RPMI7951 (cell line): Measurements from ENCODE around the gene BAHCC1. TPM values are rescaled to one million over a fixed set of nuclear protein-coding genes. Genes with fewer than 3 reads are reported as not detected.

Experiments
- DNase-seq: peaks from one replicate; pipeline ENCODE4 v3.0.0-alpha.2; 2012; ENCODE audit warnings: low read depth
- total RNA-seq: library from RNA; depleted of rRNA; stranded (reverse); fragments of >200 nt; shearing (Covaris generic); gene quantifications from 2 replicates; pipeline ENCODE4 v1.2.3, GENCODE V29; 2014

The BAHCC1 gene
- total RNA-seq, 1 experiment from 2014 or later = 0.36 TPM

DNA sequence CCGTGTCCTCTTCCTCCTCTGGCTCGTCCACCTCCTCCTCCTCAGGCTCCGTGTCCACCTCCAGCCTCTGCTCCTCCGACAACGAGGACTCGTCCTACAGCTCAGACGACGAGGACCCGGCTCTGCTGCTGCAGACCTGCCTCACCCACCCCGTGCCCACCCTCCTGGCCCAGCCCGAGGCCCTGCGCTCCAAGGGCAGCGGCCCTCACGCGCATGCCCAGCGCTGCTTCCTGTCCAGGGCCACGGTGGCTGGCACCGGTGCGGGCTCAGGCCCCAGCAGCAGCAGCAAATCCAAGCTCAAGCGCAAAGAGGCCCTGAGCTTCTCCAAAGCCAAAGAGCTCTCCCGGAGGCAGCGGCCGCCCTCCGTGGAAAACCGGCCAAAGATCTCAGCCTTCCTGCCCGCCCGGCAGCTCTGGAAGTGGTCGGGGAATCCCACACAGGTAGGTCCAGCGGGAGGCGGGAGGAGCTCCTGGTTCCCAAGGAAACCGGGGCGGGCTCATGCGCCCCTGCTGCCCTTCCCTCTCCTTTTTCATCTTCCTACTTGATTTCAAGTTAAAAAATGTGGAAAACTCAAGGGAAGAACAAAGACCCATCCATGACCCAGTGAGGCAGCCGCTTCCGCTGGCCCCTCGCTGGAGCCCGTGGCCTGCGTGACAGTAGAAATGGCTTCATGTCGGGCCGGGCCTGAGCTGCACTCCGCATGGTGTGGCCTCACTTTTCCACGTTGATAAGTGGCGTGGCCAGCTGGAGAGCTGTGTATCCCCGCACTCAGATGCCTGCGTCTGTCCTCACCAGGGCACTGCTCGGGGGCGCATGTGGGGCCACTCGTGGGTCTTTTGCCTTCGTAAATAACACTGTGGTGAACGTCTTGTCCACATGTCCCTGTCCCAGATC lies 66.6 kb downstream of the BAHCC1 start:
- no peak for DNase-seq

DNA sequence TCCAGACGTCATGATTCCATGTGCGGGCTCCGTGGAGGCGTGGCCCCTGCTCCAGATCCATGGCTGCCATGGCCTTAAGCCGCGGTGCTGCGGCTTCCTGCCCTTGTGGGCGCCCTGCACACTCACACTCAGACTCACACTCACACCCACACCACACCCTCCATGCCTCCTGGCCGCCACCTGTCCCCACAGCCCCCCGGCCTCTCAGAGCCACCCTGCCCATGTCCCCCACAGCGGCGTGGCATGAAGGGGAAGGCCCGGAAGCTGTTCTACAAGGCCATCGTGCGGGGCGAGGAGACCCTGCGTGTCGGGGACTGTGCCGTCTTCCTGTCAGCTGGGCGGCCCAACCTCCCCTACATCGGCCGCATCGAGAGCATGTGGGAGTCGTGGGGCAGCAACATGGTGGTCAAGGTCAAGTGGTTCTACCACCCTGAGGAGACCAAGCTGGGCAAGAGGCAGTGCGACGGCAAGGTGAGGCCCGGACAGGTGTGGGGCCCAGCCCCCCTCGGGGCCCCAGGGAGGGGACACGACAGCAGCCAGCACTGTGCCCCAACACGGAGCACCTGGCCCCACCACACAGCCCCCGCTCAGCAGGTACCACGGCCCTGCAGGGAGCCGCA lies 67.4 kb downstream of the BAHCC1 start:
- no peak for DNase-seq

DNA sequence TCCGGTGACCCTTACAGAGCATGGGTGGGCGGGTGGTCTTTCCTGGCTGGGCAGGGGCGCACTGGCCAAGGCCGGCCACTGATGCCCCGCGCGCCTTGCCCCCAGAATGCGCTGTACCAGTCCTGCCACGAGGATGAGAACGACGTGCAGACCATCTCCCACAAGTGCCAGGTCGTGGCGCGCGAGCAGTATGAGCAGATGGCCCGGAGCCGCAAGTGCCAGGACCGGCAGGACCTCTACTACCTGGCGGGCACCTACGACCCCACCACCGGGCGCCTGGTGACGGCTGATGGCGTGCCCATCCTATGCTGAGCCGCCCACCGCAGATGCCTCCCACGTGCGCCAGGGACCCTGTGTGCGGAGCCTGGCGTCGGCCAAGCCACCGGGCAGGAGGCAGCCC lies 68.2 kb downstream of the BAHCC1 start:
- DNase-seq = no peak

DNA sequence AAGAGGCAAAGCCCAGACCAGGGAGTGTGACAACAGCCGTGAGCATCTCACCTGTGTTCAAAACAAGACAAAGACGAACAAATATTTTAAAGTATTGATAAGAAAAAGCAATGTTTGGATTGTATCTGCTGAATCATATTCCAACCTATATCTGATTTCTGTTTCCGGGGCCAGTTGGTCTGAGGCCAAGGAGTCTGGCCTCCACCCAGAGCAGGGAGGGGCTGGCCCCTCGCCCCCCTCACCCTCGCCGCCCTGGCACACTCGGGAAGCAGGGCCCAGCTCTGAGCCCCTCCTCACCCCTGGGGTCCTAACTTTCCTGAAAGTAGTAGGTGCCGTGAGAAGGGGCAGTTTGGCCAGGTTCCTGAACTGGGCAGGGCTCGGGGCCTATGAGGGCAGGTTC lies 69.3 kb downstream of the BAHCC1 start:
- no peak for DNase-seq

DNA sequence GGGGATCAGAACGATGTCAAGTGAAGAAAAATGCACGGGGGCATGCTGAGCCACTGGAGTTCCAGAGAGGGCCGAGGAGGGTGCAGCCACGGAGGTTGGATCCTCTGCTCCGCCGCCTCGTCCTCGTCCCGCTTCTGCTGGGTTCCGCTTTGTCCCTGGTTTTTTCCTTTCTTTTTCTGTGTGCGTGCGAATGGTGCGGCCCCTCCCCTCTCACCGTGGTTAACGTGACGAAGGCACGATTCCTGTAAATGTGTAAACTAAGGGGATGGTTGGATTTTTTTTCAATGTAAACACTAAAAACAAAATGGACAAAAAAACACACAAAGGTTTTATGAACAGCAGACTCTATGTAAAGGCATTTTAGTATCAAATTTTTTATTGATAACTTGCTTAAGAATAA lies 70.7 kb downstream of the BAHCC1 start:
- DNase-seq = no peak

DNA sequence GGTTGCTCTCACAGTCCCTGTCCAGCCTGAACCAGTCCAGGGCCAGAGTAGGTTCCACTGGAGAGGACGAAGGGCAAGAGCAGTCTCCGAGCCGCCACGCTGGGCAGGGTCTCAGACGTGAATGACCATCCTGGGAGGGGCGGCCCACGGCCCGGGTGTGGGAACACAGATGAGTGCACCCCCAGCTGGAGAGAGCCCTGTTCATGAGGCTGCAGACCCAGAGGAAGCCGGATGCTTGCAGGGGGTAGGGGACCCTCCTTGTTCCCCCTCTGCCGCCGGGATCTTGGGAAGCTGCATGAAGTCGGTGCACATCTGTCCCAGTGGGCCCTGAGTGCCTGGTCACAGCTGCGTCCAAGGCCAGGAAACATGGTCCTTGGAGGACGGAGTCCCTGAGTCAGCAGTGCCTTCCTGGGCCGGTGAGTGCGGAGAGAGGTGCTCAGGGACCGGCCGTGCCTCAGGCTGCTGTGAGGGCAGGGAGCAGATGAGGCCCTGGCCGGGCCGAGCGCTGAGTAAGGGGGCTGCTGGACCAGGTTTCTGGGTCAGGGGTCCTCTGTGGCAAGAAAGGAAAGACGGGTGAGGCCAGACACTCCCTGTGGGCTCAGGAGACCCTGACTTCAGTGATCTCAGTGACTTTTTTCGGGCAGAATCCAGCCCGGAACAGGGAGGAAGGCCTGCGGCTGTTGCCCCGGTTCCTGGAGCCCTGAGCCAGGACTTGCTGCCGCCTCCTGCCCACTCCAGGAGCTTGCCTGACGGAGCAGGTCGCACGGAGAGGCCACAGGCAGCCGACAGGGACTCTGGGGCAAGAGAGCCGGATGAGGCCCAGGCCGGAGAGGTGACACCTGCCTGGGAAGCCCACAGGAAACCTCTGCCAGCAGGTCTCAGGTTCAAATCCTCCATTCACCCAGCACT lies 71.6 kb downstream of the BAHCC1 start:
- no peak for DNase-seq

DNA sequence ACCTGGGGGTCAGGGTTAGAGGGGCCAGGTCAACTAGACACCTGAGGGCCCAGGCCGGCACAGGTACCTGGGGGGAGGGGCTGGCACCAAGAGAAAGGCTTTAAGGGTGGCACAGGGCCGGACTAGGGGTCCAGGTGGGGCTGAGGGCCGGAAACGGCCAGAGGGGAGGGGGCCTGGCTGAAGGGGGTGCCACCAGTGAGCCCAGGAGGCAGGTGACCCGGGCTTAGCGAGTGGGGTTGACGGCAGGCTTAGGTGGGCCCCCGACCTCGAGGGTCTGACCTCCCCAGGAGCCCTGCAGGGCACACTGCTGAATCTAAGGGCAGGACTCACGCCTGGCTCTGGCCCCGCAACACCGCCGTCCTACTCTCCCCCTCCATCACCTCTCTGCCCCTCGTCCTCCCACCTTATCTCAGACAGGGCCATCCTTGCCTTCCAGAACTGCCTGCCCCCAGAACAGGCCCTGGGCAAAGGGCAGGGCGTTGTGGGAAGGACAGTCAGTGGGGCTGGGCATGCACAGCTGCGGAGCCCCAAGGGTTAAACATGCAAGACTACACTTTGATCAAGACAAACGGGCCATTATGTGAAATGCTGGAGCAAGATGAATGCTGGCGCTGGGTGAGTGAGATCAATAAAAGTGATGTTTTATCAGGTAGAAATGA lies 73.0 kb downstream of the BAHCC1 start:
- DNase-seq = no peak

DNA sequence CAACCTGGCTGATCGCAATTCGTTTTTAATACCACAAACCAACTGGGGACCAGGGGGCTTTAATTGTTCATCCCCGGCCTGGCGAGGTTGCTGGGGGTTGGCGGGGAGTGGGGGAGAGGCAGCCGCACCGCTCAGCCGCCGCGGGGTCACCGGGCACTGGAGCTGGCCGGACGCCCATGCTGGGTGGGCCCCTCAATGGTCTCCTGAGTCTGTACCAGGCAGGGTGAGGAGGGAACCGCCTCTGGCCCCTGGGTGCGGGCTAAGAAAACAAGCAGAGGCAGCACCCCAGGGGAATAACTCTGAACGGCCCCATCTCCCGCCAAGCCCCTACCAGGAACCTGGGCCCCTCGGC lies 73.5 kb downstream of the BAHCC1 start:
- DNase-seq = no peak

DNA sequence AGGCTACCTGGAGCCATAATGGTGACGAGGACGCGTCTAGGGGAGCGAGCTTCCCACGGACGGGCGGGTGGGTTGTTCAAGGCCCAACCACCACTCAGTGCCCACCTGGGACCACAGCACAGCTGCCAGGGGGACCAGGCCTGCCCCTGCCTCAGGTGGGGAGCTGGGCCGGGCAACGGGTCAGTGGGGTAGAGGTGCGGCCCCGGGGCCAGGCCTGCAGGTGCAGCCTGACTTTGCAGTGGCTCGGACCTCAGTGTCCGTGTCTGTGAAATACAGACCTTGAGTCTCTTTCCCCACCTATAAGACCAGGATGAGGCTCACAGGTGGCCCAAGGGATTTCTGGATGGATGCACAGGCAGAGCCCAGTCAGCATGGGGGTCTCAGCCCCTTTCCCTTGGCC lies 74.0 kb downstream of the BAHCC1 start:
- no peak for DNase-seq

DNA sequence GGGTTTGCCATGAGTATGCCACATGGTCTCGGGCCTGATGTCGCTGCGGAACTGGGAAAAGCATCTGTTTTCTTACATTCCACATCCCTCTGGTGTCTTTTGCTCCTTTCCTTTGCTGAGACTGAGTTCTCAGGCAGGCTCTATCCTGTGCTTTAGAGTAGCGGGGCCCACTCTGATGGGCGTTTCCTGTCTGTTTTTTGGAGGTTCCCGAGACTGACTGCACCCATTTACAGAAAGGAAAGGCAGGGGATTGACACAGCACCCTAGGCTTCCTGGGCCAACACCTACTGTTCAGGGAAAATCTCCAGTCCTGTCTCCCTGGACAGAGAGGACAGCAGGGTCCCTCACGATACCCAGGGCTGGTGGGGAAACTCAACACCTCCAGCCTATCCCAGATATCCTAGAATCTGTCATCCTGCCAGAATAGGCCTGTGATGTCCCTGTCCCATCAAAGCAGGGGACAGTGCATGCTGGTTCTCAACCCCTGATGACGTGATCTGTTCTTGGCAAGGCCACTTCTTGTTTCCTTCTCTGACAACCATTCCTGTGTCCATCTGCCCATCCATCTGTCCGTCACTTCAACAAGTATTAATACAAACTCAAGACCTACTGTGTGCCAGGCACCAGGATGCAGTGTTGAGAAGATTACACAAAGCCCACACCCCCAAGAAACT lies 75.2 kb downstream of the BAHCC1 start:
- DNase-seq = no peak

DNA sequence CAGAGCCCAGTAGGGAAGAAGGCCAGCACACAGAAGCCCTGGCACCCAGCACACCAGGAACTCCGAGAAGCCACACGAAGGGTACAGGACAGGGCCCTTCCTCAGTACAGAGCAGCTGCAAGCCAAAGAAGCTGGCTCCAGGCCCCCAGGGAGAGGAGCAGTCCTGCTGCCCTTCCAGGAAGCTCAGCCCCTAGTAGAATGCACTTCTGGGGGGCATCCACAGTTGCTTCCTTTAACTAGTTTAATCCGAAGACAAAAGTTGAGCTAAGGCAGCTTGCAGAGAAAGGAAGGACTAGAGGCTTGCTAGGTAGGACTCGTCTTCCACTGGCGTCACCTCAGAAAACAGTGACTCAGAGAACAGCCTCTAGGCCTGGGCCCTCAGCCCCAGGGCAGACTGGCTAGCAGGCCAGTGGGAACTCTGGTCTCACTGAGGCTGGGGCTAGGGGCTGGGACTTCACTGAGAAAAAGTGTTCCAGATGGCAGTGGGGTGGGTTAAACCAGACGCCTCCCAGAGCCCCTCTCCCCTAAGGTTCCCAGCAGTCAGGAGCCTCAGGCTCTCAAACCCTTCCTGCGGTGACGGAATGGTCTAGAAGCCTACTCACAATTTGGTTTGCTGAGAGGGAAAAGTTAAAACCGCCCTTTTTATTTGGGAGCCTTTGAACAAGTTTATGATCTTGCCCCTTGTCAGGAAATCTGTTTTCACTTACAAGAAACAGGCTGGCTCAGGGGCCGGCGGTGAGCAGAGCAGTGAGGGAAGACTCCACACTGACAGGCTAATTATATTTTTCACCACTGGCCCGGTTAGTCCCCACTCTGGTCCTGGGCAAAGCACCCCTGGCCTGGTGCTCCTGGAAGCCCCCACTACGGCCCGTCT lies 75.9 kb downstream of the BAHCC1 start:
- DNase-seq = no peak

DNA sequence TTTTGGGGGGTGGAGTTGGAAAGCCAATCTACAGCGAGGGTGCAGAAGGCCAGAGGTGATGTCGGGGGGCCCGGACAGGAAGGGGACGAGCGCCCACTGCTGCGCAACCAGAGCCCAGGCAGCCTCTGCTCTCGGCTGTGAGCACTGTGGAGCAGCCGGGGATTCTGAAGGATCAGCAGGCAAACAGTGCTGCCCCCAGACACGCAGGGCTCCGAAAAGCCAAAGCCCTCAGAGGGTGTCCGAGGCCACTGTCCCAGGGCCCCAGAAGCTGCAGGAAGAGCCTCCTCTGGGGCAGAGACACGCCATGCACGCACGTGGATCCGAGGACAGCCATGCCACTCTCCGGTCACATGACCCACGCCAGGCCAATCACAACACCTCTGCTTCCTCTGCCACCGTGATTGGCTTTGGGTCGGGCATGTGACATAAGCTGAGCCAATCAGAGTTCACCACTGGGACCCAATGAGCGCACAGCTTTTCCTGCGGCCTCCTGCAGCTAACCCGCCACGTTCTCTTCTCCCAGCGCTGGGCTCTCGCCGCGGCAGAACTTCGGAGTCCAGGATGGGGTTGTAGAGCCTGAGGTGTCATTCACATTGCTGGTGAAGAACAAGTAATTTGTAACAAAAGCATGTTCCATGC lies 76.7 kb downstream of the BAHCC1 start:
- no peak for DNase-seq

DNA sequence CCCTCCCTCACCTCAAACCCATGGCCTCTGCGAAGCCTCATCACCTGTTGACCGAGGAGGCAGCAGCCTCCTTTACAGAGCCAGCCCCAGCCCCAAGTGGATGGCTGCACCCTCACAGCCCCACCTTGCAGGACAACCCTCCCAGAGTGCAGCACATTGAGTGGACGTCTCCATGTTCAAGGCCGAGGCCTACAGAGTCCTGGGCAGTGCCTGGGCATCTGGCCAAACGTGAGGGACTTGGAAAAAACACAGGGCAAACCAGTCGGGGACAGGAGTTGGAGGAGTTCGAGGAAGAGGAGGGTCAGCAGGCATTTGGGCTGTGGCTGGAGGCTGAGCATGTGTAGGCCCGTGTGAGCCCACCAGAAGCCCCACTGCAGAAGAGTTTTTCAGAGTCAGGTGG lies 77.8 kb downstream of the BAHCC1 start:
- no peak for DNase-seq

DNA sequence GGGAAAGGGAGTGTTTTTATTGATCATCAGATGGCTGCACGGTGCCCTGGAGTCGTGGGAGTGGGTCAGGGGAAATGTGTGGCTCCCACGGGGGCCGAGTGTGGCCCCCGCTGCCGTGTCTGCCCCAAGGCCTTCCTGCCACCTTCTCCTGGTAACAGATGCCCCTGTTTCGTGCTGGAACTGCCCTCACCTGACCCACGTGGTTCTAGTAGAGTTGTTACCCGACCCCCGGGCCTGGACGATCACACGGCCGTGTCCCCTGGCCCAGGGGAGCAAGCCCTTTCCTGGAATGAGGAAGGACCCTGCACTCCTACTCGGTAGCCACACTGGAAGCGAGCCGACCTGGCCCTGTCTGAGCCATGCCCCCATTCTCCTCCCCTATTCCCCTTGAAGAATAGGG lies 79.7 kb downstream of the BAHCC1 start:
- DNase-seq = no peak

DNA sequence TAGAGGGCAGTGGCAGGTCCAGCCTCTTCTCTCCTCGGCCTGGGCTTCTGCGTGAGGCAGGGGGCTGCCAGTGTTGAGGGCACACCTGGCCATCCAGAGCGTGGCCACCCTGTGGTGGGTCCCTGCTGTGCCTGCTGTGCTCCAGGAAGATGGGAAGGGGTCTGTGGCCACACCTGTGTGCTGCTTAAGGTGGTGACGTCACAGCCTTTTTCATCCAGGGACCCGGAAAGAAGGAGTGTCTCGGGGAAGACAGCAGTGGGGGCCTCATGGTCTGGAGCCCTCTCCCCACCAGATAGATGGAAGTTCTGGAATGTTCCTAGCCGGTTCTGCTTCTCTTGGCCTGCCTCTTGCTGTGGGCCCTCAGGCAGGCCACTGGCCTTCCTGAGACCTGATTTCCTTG lies 80.8 kb downstream of the BAHCC1 start:
- DNase-seq = no peak

DNA sequence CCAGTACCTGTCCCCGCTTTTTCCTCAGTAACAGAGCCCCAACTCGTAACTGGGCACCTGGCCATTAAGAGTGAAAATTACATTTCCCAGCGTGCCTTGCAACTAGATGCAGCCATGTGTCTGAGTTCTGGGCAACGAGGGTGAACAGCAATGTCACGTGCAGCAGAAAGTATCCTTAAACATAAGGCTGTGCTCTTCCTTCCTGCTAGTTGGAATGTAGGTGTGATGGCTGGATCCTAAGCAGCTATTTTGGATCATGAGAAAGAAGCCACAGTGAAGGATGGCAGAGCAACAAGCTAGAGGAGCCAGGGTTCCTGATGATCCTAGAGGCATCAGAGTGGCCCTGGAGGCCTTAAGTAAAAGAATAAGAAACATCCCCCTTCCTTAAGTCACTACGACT lies 81.4 kb downstream of the BAHCC1 start:
- DNase-seq = no peak

DNA sequence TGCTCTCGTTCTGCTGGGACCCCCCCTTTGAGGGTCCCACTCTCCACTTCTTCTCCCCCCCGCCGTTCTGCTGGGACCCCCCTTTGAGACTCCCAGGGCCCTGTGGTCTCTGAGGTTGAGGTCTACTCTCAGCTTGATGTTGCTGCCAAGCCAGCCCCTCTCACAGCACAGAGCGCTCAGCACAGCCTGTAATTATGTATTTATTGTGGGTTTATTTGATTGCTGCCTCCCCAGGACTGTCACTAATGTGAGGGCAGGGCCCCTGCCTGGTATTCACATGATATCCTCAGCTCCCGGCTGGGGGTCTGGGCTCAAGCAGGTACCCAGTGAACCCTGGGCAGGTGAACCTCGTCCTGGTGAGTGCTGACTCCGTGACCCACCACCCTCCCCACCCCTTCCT lies 81.9 kb downstream of the BAHCC1 start:
- DNase-seq = no peak

DNA sequence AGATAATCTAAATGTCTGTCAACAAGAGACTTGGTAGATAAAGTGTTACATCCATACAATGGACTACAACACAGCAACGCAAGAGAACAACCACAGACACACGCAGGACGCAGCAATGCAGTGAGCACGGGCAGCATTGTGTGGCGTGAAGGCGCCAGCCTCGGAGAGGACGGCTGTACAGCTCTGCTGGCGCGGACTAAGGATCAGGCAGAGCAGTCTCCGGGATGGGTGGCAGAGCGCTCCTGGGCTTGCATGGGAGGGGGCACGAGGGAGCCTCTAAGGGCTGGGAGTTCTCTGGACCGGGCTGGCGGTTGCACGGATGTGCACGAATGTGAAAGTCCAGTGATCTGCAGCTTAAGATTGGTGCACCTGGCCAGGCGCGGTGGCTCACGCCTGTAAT lies 82.9 kb downstream of the BAHCC1 start:
- no peak for DNase-seq

DNA sequence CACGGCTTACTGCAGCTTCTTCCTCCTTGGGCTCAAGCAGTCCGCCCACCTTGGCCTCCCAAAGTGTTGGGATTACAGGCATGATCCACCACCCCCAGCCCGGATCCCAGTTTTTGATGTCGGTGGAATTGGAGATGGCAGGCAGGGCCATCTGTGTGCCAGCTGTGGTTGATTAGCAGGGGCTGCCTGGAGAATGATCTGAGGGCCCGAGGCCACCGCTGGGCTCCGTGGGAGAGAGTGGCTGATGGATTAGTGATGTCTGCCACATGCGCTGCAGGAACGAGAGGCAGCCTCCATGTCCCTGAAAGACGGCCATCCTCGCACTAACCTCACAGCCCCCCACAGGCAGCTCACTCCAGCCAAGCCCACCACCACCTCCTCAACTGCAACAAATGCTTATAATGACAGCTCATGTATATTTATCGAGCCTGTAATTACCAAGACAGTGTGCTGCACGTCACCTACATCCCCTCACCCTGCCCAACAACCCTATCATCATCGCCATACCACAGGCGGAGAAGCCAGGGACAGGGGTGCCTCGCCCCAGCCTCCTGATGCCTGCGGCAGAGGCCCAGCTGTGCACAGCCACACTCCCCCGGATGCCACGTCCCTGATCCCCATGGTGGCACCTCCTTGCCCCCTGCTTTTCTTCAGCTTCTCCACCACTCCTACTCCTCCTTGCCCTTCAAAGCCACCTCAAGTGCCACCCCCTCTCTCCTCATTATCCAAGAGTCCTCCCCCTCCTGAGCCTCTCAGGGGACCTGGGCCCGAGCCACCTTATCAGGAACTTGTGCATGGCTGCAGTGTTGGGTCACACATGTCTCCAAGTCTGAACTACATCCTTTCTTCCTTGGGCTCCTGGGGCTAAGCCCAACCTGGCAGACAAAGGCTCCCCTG lies 84.2 kb downstream of the BAHCC1 start:
- DNase-seq = no peak
